NCI-H226 (cell line): ENCODE measurements around the gene ZNF385B.

ENCODE experiments used
- DNase-seq: peaks from one replicate; pipeline ENCODE4 v3.0.0-alpha.2; 2015

ZNF385B gene

DNA sequence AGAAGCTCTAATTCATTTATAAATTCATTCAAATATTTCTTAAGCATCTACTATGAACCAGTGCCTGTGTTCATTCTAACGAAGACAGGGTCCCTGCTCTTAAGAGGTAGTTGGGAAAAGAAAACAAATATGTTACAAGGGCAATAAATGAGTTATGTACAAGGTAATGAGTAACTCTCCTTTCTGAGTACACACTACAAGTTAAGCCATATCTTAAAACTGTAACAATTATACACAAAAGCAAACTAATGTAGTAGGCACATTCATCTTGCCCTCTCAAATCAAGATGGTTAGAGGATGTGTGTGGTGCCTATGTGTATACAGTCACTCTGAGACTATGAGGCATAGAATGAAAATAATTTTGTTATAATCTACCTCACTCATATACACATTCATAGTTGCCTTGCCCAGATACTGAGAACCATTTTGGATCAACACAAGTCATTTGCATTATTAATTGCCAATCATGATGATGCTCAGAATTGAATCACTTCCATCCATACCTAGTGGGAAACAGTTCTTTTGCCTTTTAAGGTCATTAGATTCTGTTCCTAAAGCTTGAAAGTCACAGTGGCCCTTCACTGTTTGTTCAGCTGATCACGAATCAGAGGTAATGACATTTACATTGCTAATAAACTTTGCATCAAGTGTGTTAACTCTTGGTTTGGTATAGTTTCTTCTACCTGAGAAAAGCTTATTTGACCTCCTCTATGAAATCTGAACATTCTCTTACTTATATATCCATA, 283.1 kb downstream of the ZNF385B start:
- DNase-seq, result no peak

- no peak for DNase-seq
Measured at GRCh38 chr2:179574061-179574519, 287.3 kb downstream of the ZNF385B start.

DNA sequence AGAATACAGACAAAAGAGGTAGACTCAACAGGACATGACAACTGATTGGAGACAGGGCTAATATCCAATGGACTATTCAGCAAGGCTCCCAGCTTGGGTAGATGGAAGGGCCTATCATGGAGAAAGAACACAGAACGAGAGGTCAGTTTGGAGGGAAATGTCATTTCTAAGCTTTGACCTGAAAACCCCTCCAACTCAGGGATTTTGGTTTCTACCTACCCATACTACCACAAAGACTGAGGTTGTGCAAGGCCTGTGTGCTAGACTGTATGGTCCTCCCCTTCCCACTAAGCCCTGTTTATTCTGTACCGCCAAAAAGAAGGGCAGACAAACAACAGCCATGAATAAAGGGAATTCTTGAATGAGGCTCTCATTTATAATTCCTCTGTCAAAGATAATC, 288.9 kb downstream of the ZNF385B start:
- no peak for DNase-seq

DNA sequence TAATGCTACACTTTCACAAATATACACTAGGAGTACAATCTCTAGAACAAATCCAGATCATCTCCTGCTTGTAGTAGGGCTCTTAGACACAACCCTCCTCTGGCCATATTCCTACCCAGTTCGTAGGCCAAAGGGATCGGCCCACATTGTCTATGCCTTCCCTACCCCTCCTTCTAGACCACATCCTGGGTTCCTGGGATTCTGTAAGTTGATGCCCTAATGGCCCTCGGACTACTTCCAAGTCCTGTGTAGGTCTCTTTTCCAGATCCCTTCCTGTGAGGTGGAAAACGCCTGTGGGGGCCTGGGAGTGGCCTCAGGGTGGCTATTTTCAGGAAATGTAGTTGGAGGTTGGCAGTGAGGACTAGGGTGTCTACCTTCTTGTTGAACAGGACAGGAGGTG, 289.7 kb downstream of the ZNF385B start:
- DNase-seq, result no peak

DNA sequence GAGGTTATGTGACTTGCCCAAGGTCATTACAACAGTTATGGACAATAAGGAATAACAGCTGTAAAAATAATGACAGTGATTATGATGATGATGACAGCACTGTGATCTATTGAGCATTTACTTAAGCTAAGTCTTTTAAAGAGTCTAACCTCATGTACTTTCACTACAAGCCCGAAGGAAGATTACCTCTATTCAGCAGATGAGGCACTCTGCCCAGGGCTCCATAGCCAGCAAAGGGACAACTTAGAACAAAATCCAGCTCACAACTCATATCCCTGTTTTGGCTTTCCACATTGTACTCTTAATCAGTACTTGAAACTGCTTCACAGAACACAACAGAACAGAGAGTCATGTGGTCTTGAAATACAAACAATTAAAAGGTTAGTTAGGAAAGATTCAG, 290.2 kb downstream of the ZNF385B start:
- no peak for DNase-seq

- DNase-seq, result peak; percentile 90
Measured at GRCh38 chr2:179569831-179570233, 291.6 kb downstream of the ZNF385B start.

GRCh38 chr2:179565807-179566206, 295.6 kb downstream of the ZNF385B start:
- DNase-seq, result no peak

GRCh38 chr2:179562330-179562885, 299.0 kb downstream of the ZNF385B start:
- DNase-seq, result no peak

DNA sequence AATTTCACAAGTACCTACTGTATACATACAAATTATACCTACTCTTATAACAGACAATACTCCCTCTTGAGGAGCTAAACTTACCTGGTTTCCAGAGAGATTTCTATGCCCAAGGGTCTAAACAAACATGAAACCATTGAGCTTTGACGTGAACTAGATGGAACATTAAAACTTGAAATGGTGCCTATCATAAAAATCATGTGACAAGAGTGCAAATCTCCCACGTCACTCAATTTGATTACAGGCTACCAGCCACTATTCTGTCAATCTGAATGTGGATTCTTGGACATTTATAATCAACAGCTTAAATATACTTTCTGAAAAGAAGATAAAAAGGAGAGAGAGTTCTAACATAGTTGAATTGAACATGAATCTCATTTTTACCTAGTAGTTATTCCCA, 299.7 kb downstream of the ZNF385B start:
- no peak for DNase-seq

- DNase-seq, result no peak
Measured at GRCh38 chr2:179560257-179560735, 301.1 kb downstream of the ZNF385B start.

DNA sequence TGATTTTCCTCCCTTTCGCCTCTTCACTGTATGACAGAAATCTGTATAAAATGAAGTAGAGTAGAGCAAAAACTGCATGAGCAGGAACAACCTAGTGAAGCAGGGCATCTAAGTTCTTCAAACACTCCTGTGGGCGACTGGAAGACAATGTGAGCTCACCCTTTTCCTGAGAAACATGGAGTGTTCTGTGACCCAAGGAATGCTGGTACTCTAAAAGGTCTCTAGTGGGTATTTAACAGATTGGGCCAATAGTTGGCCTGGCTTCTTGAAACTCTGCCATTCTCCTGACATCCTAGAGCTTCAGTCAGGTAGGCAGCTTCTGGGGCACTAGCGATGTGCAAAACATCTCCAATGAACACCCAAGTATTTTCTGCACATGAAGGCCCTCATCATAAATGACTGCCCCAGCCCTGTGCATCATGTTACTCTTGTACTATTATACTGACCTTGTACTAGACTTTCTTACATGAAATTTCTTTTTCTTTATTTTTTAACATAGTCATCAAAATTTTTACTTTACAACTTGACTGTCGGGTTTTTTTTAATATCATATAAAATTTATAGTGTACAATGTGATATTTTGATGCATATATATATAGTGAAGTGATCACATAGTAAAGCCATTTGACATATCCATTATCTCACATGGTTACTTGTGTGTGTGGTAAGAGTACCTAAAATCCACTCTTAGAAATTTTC, 302.2 kb downstream of the ZNF385B start:
- DNase-seq, result no peak

- DNase-seq, result no peak
Measured at GRCh38 chr2:179558010-179558934, 303.1 kb downstream of the ZNF385B start.

DNA sequence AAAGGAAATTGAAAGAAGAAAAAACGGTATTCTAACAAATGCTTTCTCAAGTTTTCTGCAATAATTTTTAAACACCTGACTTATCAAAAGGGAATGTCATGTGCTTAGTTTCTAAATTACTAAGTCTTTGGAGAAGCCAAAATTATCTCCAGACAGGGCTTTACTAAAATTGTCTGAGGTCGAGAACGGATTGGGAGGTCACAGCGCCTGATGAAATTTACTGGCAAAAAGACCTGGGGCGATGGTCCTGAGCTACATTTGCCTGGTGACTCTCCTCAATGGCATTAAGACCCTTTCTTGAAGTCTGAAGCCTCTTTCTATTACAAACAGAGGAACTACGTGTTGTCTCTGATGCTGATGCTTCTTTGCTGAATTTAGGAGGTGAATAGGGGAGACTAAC, 305.0 kb downstream of the ZNF385B start:
- no peak for DNase-seq

DNA sequence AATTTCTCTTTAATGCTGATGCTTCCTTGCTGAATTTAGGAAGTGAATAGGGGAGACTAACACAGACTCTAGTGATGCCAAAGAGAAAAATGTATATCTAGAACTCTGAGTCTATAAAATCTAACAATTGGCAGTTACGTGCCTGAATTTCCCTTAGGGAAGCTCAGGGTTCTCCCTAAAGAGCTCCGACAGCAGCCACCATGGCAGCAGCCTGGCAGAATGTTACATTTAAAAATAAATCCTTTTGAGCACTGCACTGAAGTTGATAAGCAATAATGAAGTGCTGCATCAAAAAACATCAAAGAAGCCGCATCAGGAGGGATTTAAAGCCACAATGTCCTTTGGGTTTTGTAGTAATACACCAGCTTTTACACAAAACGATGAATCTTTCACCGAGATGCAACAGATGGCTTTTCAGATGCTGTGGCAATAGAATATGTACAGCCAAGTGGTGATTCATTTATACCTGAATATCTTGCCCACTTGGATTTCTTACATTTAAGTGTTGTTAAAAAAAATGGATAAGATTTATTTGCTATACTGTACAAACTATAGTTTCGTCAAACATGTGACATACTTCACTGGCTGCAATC, 305.6 kb downstream of the ZNF385B start:
- DNase-seq, result no peak

DNA sequence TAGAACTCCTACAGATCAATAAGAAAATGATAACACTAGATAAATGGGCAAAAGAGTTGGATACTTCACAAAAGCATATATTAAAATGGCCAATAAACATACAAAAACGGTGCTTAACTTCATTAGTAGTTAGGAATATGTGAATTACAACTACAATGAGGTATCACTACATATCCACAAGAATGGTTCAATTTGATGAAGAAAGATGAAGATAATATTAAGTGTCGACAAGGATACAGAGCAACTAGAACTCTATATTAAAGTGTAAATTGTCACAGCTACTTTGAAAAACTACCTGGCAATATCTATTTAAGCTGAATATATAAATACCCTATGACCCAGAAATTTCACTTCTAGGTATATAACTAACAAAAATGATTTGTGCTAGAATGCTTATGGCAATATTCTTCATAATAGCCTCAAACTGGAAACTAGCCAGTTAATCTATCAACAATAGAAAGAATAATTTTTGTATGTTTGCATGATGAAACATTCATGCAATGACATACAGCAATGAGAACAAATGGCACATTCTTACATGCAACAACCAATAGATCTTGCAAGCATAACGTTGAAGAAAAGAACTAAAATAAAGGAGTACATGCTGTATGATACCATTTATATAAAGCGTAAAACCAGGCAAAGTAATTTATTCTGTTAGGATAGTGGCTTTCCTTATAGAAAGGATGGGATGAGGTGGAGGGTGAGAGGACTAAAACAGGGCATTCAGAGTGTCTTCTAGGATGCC, 306.6 kb downstream of the ZNF385B start:
- DNase-seq, result no peak

GRCh38 chr2:179553382-179553781, 308.0 kb downstream of the ZNF385B start:
- no peak for DNase-seq

GRCh38 chr2:179551539-179552045, 309.8 kb downstream of the ZNF385B start:
- DNase-seq, result no peak

DNA sequence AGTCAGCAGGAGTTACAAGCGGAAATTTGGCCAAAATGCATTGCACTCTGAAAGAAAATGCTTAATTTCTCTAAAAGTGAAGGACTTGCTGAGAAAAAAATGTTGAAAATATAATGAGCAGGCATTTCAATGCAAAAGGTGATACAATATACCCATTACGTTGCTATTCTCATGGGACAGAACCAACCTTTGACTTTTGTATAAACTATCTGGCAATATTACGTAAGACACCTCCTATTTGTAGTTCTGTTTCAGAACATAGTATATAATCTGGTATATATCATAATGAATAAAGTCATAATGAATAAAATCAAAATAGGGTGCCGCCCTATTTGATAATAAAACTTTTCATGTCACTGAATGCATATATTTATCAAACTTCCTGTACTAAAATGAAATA, 310.6 kb downstream of the ZNF385B start:
- DNase-seq, result no peak

- no peak for DNase-seq
Measured at GRCh38 chr2:179550214-179550613, 311.2 kb downstream of the ZNF385B start.

DNA sequence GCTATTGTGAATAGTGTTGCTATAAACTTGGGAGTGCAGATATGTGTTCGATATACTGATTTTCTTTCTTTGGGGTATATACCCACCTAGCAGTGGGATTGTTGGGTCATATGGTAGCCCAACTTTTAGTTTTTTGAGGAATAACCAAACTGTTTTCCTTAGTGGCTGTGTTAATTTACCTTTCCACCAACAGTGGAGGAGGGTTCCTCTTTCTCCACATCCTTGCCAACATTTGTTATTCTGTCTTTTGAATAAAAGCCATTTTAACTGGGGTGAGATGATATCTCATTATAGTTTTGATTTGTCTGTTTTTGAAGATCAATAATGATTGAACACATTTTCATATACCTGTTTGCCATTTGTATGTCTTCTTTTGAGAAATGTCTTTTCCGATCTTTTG, 314.8 kb downstream of the ZNF385B start:
- DNase-seq, result no peak

DNA sequence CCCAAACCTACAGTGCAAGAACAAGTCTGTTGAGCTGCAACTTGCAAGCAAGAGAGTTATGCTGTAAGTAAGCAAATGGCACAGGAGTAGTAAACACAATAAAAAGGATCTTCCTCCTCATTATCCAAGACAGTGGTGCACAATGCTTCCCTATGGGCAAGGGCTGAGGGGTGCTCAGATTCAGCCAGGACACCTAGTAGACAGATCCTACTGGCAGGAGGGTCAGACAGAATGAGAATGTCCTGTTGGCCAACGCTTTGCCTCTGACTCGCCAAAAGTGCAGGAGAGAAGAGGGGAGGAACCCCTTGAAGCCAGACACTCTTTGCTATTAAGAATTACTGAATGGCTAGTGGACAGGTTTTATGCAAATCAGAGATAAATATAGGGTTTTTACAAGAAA, 316.4 kb downstream of the ZNF385B start:
- DNase-seq, result no peak
